ENCODE data around the gene SFXN3.

SFXN3 gene

GRCh38 chr10:100984672-100985177 lies 46.3 kb upstream of the SFXN3 start:
- H2BK12ac ChIP-seq (ENCODE audit: low read length in 2 of 2) = no peak overlapping the region
- no peak overlapping the region for H3K4me3 ChIP-seq (ENCODE audit: insufficient read depth in 1 of 2, low read depth in 1 of 2, low read length in 2 of 2)
- no peak overlapping the region for H3K4me2 ChIP-seq (ENCODE audit: low read length, poor library complexity, severe bottlenecking)
- H3K14ac ChIP-seq (ENCODE audit: low read length in 2 of 2) = no peak overlapping the region
- no peak overlapping the region for H4K91ac ChIP-seq (ENCODE audit: low read length)
- H2BK5ac ChIP-seq (ENCODE audit: low read depth, low read length, poor library complexity, severe bottlenecking) = no peak overlapping the region
- H3K27ac ChIP-seq (ENCODE audit: low read length, poor library complexity, severe bottlenecking) = no peak overlapping the region
- H3K23ac ChIP-seq (ENCODE audit: low read length in 2 of 2) = no peak overlapping the region
- H4K8ac ChIP-seq (ENCODE audit: low read length) = no peak overlapping the region
- H3K36me3 ChIP-seq (ENCODE audit: control insufficient read depth in 1 of 2, insufficient read depth in 2 of 2, low read depth in 1 of 2, low read length in 2 of 2) = peaks cover 52 to 57% of the 10 kb centered on the region in 2 experiments
- no peak overlapping the region for H2AK5ac ChIP-seq (ENCODE audit: low read length, severe bottlenecking)
- H2BK120ac ChIP-seq (ENCODE audit: low read depth, low read length) = no peak overlapping the region
- no peaks in the 10 kb centered on the region for H3K27me3 ChIP-seq (ENCODE audit: control insufficient read depth in 1 of 2, insufficient read depth in 1 of 2, low read length in 2 of 2)
- H3K4ac ChIP-seq (ENCODE audit: low read depth in 1 of 2, low read length in 2 of 2) = no peak overlapping the region
- peaks cover 37% of the 10 kb centered on the region for H3K79me1 ChIP-seq (replicated peaks; ENCODE audit: low read length, poor library complexity, severe bottlenecking)
- H3K9me3 ChIP-seq (ENCODE audit: control insufficient read depth, low read length) = no peaks in the 10 kb centered on the region
- 97% methylated on average over 2 of the region's 2 CpGs for WGBS
- H3K9ac ChIP-seq (ENCODE audit: low read length) = no peak overlapping the region
- no peak overlapping the region for H2AFZ ChIP-seq (ENCODE audit: low read depth, low read length)
- H2BK15ac ChIP-seq (ENCODE audit: low read depth, poor library complexity, severe bottlenecking) = no peak overlapping the region
- no peak for DNase-seq
- H3K18ac ChIP-seq (ENCODE audit: low read depth in 1 of 2, low read length in 2 of 2) = no peak overlapping the region
- H3K4me1 ChIP-seq (ENCODE audit: control insufficient read depth, insufficient read depth, low read depth, low read length) = peaks cover 24% of the 10 kb centered on the region

GRCh38 chr10:100985336-100985735 lies 45.7 kb upstream of the SFXN3 start:
- no peak overlapping the region for H2BK12ac ChIP-seq (ENCODE audit: low read length in 2 of 2)
- no peak overlapping the region for H3K4ac ChIP-seq (ENCODE audit: low read depth in 1 of 2, low read length in 2 of 2)
- H3K79me1 ChIP-seq (replicated peaks; ENCODE audit: low read length, poor library complexity, severe bottlenecking) = peaks cover 39% of the 10 kb centered on the region
- H3K9me3 ChIP-seq (ENCODE audit: control insufficient read depth, low read length) = no peaks in the 10 kb centered on the region
- no peak overlapping the region for H3K4me2 ChIP-seq (ENCODE audit: low read length, poor library complexity, severe bottlenecking)
- no peak overlapping the region for H3K14ac ChIP-seq (ENCODE audit: low read length in 2 of 2)
- no peaks in the 10 kb centered on the region for H3K27me3 ChIP-seq (ENCODE audit: control insufficient read depth in 1 of 2, insufficient read depth in 1 of 2, low read length in 2 of 2)
- 91% methylated on average over 2 of the region's 5 CpGs for WGBS
- H4K8ac ChIP-seq (ENCODE audit: low read length) = no peak overlapping the region
- H2AK5ac ChIP-seq (ENCODE audit: low read length, severe bottlenecking) = no peak overlapping the region
- H3K27ac ChIP-seq (ENCODE audit: low read length, poor library complexity, severe bottlenecking) = no peak overlapping the region
- H2AFZ ChIP-seq (ENCODE audit: low read depth, low read length) = no peak overlapping the region
- no peak overlapping the region for H2BK15ac ChIP-seq (ENCODE audit: low read depth, poor library complexity, severe bottlenecking)
- peak overlapping the region; percentile 90 for H3K9ac ChIP-seq (ENCODE audit: low read length)
- peaks cover 24% of the 10 kb centered on the region for H3K4me1 ChIP-seq (ENCODE audit: control insufficient read depth, insufficient read depth, low read depth, low read length)
- no peak for DNase-seq
- H2BK120ac ChIP-seq (ENCODE audit: low read depth, low read length) = no peak overlapping the region
- no peak overlapping the region for H3K4me3 ChIP-seq (ENCODE audit: insufficient read depth in 1 of 2, low read depth in 1 of 2, low read length in 2 of 2)
- H3K18ac ChIP-seq (ENCODE audit: low read depth in 1 of 2, low read length in 2 of 2) = no peak overlapping the region
- H3K36me3 ChIP-seq (ENCODE audit: control insufficient read depth in 1 of 2, insufficient read depth in 2 of 2, low read depth in 1 of 2, low read length in 2 of 2) = peaks cover 52 to 56% of the 10 kb centered on the region in 2 experiments
- H2BK5ac ChIP-seq (ENCODE audit: low read depth, low read length, poor library complexity, severe bottlenecking) = no peak overlapping the region
- H3K23ac ChIP-seq (ENCODE audit: low read length in 2 of 2) = no peak overlapping the region
- no peak overlapping the region for H4K91ac ChIP-seq (ENCODE audit: low read length)

- H2AK5ac ChIP-seq (ENCODE audit: low read length, severe bottlenecking) = no peak overlapping the region
- H3K9me3 ChIP-seq (ENCODE audit: control insufficient read depth, low read length) = no peaks in the 10 kb centered on the region
- peak overlapping the region in 1 of 2 experiments; percentile 90 for H3K18ac ChIP-seq (ENCODE audit: low read depth in 1 of 2, low read length in 2 of 2)
- H3K27me3 ChIP-seq (ENCODE audit: control insufficient read depth in 1 of 2, insufficient read depth in 1 of 2, low read length in 2 of 2) = no peaks in the 10 kb centered on the region
- H3K36me3 ChIP-seq (ENCODE audit: control insufficient read depth in 1 of 2, insufficient read depth in 2 of 2, low read depth in 1 of 2, low read length in 2 of 2) = peaks cover 52 to 60% of the 10 kb centered on the region in 2 experiments
- H2BK12ac ChIP-seq (ENCODE audit: low read length in 2 of 2) = no peak overlapping the region
- peaks cover 24% of the 10 kb centered on the region for H3K4me1 ChIP-seq (ENCODE audit: control insufficient read depth, insufficient read depth, low read depth, low read length)
- peak overlapping the region; percentile 95 for H4K8ac ChIP-seq (ENCODE audit: low read length)
- peak overlapping the region; percentile 67 for H4K91ac ChIP-seq (ENCODE audit: low read length)
- peak overlapping the region; percentile 45 for H3K4me2 ChIP-seq (ENCODE audit: low read length, poor library complexity, severe bottlenecking)
- peak overlapping the region; percentile 98 for H2AFZ ChIP-seq (ENCODE audit: low read depth, low read length)
- peak overlapping the region; percentile 92 to 94 for H3K4me3 ChIP-seq (ENCODE audit: insufficient read depth in 1 of 2, low read depth in 1 of 2, low read length in 2 of 2)
- H2BK5ac ChIP-seq (ENCODE audit: low read depth, low read length, poor library complexity, severe bottlenecking) = no peak overlapping the region
- peak overlapping the region; percentile 90 for H3K9ac ChIP-seq (ENCODE audit: low read length)
- H3K23ac ChIP-seq (ENCODE audit: low read length in 2 of 2) = peak overlapping the region in 1 of 2 experiments; percentile 51
- WGBS = 33% methylated on average over 17 of the region's 17 CpGs
- no peak for DNase-seq
- H3K27ac ChIP-seq (ENCODE audit: low read length, poor library complexity, severe bottlenecking) = no peak overlapping the region
- no peak overlapping the region for H2BK120ac ChIP-seq (ENCODE audit: low read depth, low read length)
- H3K79me1 ChIP-seq (replicated peaks; ENCODE audit: low read length, poor library complexity, severe bottlenecking) = peaks cover 43% of the 10 kb centered on the region
- H2BK15ac ChIP-seq (ENCODE audit: low read depth, poor library complexity, severe bottlenecking) = no peak overlapping the region
- no peak overlapping the region for H3K14ac ChIP-seq (ENCODE audit: low read length in 2 of 2)
- H3K4ac ChIP-seq (ENCODE audit: low read depth in 1 of 2, low read length in 2 of 2) = no peak overlapping the region
Observed at GRCh38 chr10:100986623-100986951, 44.4 kb upstream of the SFXN3 start.

GRCh38 chr10:100986952-100987684 lies 43.9 kb upstream of the SFXN3 start, which contains the start of the genes MRPL43 and TWNK:
Gene MRPL43 (minus strand): TSS chr10:100987497. CDS start chr10:100987443, 54 bp downstream.
Gene TWNK (plus strand): TSS chr10:100987543. CDS start chr10:100988211, 668 bp downstream.
- H2BK15ac ChIP-seq (ENCODE audit: low read depth, poor library complexity, severe bottlenecking) = no peak within 1 kb of the TSS
- H2AK5ac ChIP-seq (ENCODE audit: low read length, severe bottlenecking) = no peak within 1 kb of the TSS
- peak within 1 kb of the TSS; percentile 88 for H3K27ac ChIP-seq (ENCODE audit: low read length, poor library complexity, severe bottlenecking)
- peak within 1 kb of the TSS; percentile 60 for H3K4me2 ChIP-seq (ENCODE audit: low read length, poor library complexity, severe bottlenecking)
- H3K14ac ChIP-seq (ENCODE audit: low read length in 2 of 2) = peak within 1 kb of the TSS in 1 of 2 experiments; percentile 95
- peak within 1 kb of the TSS; percentile 95 for H4K8ac ChIP-seq (ENCODE audit: low read length)
- peak within 1 kb of the TSS; percentile 98 for H2AFZ ChIP-seq (ENCODE audit: low read depth, low read length)
- H3K36me3 ChIP-seq (ENCODE audit: control insufficient read depth in 1 of 2, insufficient read depth in 2 of 2, low read depth in 1 of 2, low read length in 2 of 2) = peaks cover 51 to 60% of the 10 kb centered on the region in 2 experiments
- H3K4ac ChIP-seq (ENCODE audit: low read depth in 1 of 2, low read length in 2 of 2) = peak within 1 kb of the TSS; percentile 39 to 83
- peak within 1 kb of the TSS; percentile 67 for H4K91ac ChIP-seq (ENCODE audit: low read length)
- peaks cover 24% of the 10 kb centered on the region for H3K4me1 ChIP-seq (ENCODE audit: control insufficient read depth, insufficient read depth, low read depth, low read length)
- no peak within 1 kb of the TSS for H2BK12ac ChIP-seq (ENCODE audit: low read length in 2 of 2)
- peaks cover 43% of the 10 kb centered on the region for H3K79me1 ChIP-seq (replicated peaks; ENCODE audit: low read length, poor library complexity, severe bottlenecking)
- H3K23ac ChIP-seq (ENCODE audit: low read length in 2 of 2) = peak within 1 kb of the TSS in 1 of 2 experiments; percentile 60
- WGBS = 2% methylated on average over 72 of the region's 75 CpGs
- H3K27me3 ChIP-seq (ENCODE audit: control insufficient read depth in 1 of 2, insufficient read depth in 1 of 2, low read length in 2 of 2) = no peaks in the 10 kb centered on the region
- DNase-seq = peak; percentile 81
- no peaks in the 10 kb centered on the region for H3K9me3 ChIP-seq (ENCODE audit: control insufficient read depth, low read length)
- peak within 1 kb of the TSS; percentile 90 for H3K9ac ChIP-seq (ENCODE audit: low read length)
- no peak within 1 kb of the TSS for H2BK5ac ChIP-seq (ENCODE audit: low read depth, low read length, poor library complexity, severe bottlenecking)
- H3K18ac ChIP-seq (ENCODE audit: low read depth in 1 of 2, low read length in 2 of 2) = peak within 1 kb of the TSS; percentile 90 to 93
- H3K4me3 ChIP-seq (ENCODE audit: insufficient read depth in 1 of 2, low read depth in 1 of 2, low read length in 2 of 2) = peak within 1 kb of the TSS; percentile 92 to 94
- H2BK120ac ChIP-seq (ENCODE audit: low read depth, low read length) = no peak within 1 kb of the TSS

Measured in mesenchymal stem cell (in vitro differentiated cells and primary cell).